ENCODE data around the gene APBB2. TPM values are rescaled to one million over a fixed set of nuclear protein-coding genes. Genes with fewer than 3 reads are reported as not detected.
A peak's percentile ranks its signal among the peaks of the same experiment; 100 is the strongest.

Gene APBB2
- total and polyA plus RNA-seq, 10 of the 15 experiments (the other 5 are each of a cell fraction or from before 2014, with no cell fraction given), result 2.7 to 24.6 (median 19.0) TPM

DNA sequence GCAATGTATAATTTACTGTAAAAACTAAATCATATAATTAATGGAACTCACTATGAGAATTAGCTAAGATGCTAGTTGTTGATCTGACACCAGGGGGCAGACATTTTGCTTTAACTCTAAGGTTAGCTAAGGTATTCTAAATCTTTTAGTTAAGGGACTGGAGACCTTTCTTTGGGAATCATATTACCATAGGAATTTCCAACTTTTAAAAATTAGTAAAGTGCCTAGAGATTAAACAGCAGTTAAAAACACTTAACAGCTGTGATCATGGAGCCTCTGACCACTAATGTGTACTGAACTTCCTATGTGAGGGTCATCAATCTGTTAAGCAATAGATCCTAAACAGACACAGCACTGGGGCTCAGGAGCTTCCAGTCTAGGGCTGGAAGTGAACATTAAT, 238.0 kb downstream of the APBB2 start:
- ChIA-PET SMC1A (ENCODE audit: uncharacterized antibody, unreplicated experiment) (interaction anchor here (0.6 to 10.1 kb wide), 32 partner anchors 9 to 685 kb away, joined by 3 to 362 read pairs (median 5); partner anchors contain the start of gene APBB2), POLR2A (interaction anchor here (1.6 to 1.7 kb wide), 2 partner anchors 96 to 238 kb away, joined by 3 to 6 read pairs; partner anchors contain the start of gene APBB2), CTCF (interaction anchor here (0.7 to 17.4 kb wide), 47 partner anchors 9 to 687 kb away, joined by 3 to 567 read pairs (median 5); partner anchors contain the start of gene APBB2), RAD21 (ENCODE audit: unreplicated experiment) (interaction anchor here (0.6 to 12.1 kb wide), 27 partner anchors 10 to 305 kb away, joined by 3 to 262 read pairs (median 3); partner anchors contain the start of gene APBB2)
- in situ Hi-C loops (cut with MboI) (loop anchor here (5.0 kb wide), 1 partner anchor 241 kb away; no protein-coding TSS in a partner anchor), intact Hi-C loops (cut with micrococcal nuclease; ENCODE audit: unreplicated experiment) (loop anchor here (1.0 to 5.0 kb wide), 2 partner anchors 49 to 236 kb away; no protein-coding TSS in a partner anchor)
- DNase-seq (ENCODE audit: low read depth, low spot score) (no peak), ATAC-seq (peak; percentile 80), FAIRE-seq (peak; percentile 94)
- Histone ChIP-seq H2AFZ (ENCODE audit: control insufficient read depth, low read depth, low read length) (no peak overlapping the region), H3K4me3 (no peak overlapping the region), H3K27ac (ENCODE audit: control insufficient read depth, insufficient read depth) (no peak overlapping the region), H4K20me1 (ENCODE audit: control insufficient read depth, insufficient read depth) (no peaks in the 10 kb centered on the region), H3K9me3 (replicated peaks; ENCODE audit: control insufficient read depth, insufficient read depth, low read length) (no peaks in the 10 kb centered on the region), H3K4me1 (ENCODE audit: control insufficient read depth, insufficient read depth, low read length) (no peaks in the 10 kb centered on the region), H3K27me3 (replicated peaks in 1 of 2; ENCODE audit: control insufficient read depth in 2 of 2, insufficient read depth in 2 of 2, low read length in 1 of 2) (no peaks in the 10 kb centered on the region), H3K4me2 (ENCODE audit: control insufficient read depth, insufficient read depth) (no peak overlapping the region), H3K79me2 (ENCODE audit: control insufficient read depth, insufficient read depth, low read length) (no peaks in the 10 kb centered on the region), H3K9ac (ENCODE audit: control insufficient read depth, insufficient read depth, low read length) (no peak overlapping the region), H3K36me3 (ENCODE audit: control insufficient read depth in 2 of 2, insufficient read depth in 2 of 2, low read length in 1 of 2) (no peaks in the 10 kb centered on the region)
- no peak for TF ChIP-seq TCF12 (IDR thresholded peaks at IDR 0.05; ENCODE audit: low read depth, low read length)
- TF ChIP-seq PAX5 (IDR thresholded peaks at IDR 0.05; ENCODE audit: borderline replicate concordance, low read depth, low read length), result no peak
- no peak for TF ChIP-seq EZH2 (IDR thresholded peaks at IDR 0.05; ENCODE audit: borderline replicate concordance, control insufficient read depth, low read depth, low read length)
- TF ChIP-seq NR2C1 (IDR thresholded peaks at IDR 0.05), result no peak
- TF ChIP-seq TBL1XR1 (IDR thresholded peaks at IDR 0.05; ENCODE audit: low read depth, low read length), result no peak
- TF ChIP-seq ZNF592 (IDR thresholded peaks at IDR 0.05), result peak; percentile 73; the same call in 1 of the 2 replicates
- no peak for TF ChIP-seq CEBPB (IDR thresholded peaks at IDR 0.05; ENCODE audit: borderline replicate concordance in 1 of 2, low read depth in 2 of 2, low read length in 2 of 2)
- no peak for TF ChIP-seq CREB1 (IDR thresholded peaks at IDR 0.05; ENCODE audit: low read depth)
- no peak for TF ChIP-seq MYB (IDR thresholded peaks at IDR 0.05; ENCODE audit: borderline replicate concordance, low read depth, low read length)
- TF ChIP-seq, protein P1, sequence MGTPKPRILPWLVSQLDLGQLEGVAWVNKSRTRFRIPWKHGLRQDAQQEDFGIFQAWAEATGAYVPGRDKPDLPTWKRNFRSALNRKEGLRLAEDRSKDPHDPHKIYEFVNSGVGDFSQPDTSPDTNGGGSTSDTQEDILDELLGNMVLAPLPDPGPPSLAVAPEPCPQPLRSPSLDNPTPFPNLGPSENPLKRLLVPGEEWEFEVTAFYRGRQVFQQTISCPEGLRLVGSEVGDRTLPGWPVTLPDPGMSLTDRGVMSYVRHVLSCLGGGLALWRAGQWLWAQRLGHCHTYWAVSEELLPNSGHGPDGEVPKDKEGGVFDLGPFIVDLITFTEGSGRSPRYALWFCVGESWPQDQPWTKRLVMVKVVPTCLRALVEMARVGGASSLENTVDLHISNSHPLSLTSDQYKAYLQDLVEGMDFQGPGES (IDR thresholded peaks at IDR 0.05), result no peak
- no peak for TF ChIP-seq NFIC (IDR thresholded peaks at IDR 0.05; ENCODE audit: low read depth, low read length)
- peak; percentile 72 for TF ChIP-seq RAD21 (IDR thresholded peaks at IDR 0.05; ENCODE audit: insufficient read depth, low read depth, low read length)
- peak; percentile 93 for TF ChIP-seq SMC3 (IDR thresholded peaks at IDR 0.05; ENCODE audit: borderline replicate concordance, low read length)
- TF ChIP-seq CBX5 (IDR thresholded peaks at IDR 0.05; ENCODE audit: low read depth), result no peak
- TF ChIP-seq WRNIP1 (IDR thresholded peaks at IDR 0.05; ENCODE audit: borderline replicate concordance, low read depth, low read length), result no peak
- TF ChIP-seq, protein P2, sequence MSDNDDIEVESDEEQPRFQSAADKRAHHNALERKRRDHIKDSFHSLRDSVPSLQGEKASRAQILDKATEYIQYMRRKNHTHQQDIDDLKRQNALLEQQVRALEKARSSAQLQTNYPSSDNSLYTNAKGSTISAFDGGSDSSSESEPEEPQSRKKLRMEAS (IDR thresholded peaks at IDR 0.05; ENCODE audit: low read depth, low read length), result no peak
- TF ChIP-seq CTCF (IDR thresholded peaks at IDR 0.05 in 2 of 3, conservative IDR thresholded peaks at IDR 0.05 in 1 of 3; ENCODE audit: control insufficient read depth in 2 of 3, extremely low read depth in 1 of 3, insufficient read depth in 1 of 3, low read depth in 3 of 3, low read length in 3 of 3), result peak; percentile 48 to 62 (median 59); a peak in 5 of 6 replicates
- BruUV-seq (replicated peaks), result no TSS peak
